GM12878 (cell line): Measurements from ENCODE around the gene AKAP9. TPM values are rescaled to one million over a fixed set of nuclear protein-coding genes. Genes with fewer than 3 reads are reported as not detected.

Source experiments
- ATAC-seq: fragments of 200-7000 bp; cut with Tn5 transposase; 3 replicates; pipeline ENCODE4 v1.9.1; 2020; ENCODE audit warnings: mild to moderate bottlenecking, moderate library complexity
- BruUV-seq: library from RNA; stranded (reverse); fragments of 400-500 nt; replicated peaks from 2 replicates; lab custom pipeline; 2021; lab: Mats Ljungman, UMichigan
- CTCF ChIA-PET: fragments of 300-600 bp; sonication (Branson Sonifier 250); formaldehyde crosslinking; extraction: SDS; loops from one replicate; lab custom pipeline; 2021; ENCODE audit warnings: inconsistent platforms; lab: Yijun Ruan, JAX
- POLR2A ChIA-PET: fragments of 350-600 bp; formaldehyde crosslinking; extraction: SDS; loops from one replicate; lab custom pipeline; 2021; ENCODE audit warnings: inconsistent platforms; lab: Charles Lee
- RAD21 ChIA-PET: fragments of 300-600 bp; sonication (Branson Sonifier 250); formaldehyde crosslinking; loops from one replicate; lab custom pipeline; 2023; ENCODE audit warnings: antibody characterized with exemption; ENCODE audit not compliant: unreplicated experiment; lab: Charles Lee
- SMC1A ChIA-PET: fragments of 300-600 bp; sonication (Branson Sonifier 250); formaldehyde crosslinking; loops from one replicate; lab custom pipeline; 2023; ENCODE audit not compliant: unreplicated experiment, uncharacterized antibody; lab: Charles Lee
- DNase-seq: peaks from one replicate; pipeline ENCODE4 v3.0.0-alpha.2; 2011; ENCODE audit warnings: low read depth, low spot score
- FAIRE-seq: peaks from 3 replicates; lab custom pipeline; 2011; peaks lifted over from hg19 to GRCh38; lab: Jason Lieb, UNC
- H2AFZ ChIP-seq: 2 replicates; pipeline ENCODE4 v1.6.0; 2011; ENCODE audit warnings: low read depth, low read length, control low read depth; ENCODE audit not compliant: control insufficient read depth
- H3K27ac ChIP-seq: 2 replicates; pipeline ENCODE4 v1.5.1; 2011; ENCODE audit warnings: control low read depth; ENCODE audit not compliant: control insufficient read depth, insufficient read depth
- H3K27me3 ChIP-seq, 2 experiments: replicated peaks in 1 of 2; 2 replicates each; pipeline versions ENCODE4 v1.6.0 to v1.6.1; 2011; ENCODE audit warnings: low read length in 1 of 2; ENCODE audit not compliant: control insufficient read depth in 2 of 2, insufficient read depth in 2 of 2
- H3K36me3 ChIP-seq, 2 experiments: 2 replicates each; pipeline ENCODE4 v1.5.1; 2011; ENCODE audit warnings: low read length in 1 of 2; ENCODE audit not compliant: control insufficient read depth in 2 of 2, insufficient read depth in 2 of 2
- H3K4me1 ChIP-seq: 2 replicates; pipeline ENCODE4 v1.6.1; 2011; ENCODE audit warnings: mild to moderate bottlenecking, low read length, moderate library complexity, mixed read lengths; ENCODE audit not compliant: control insufficient read depth, insufficient read depth
- H3K4me2 ChIP-seq: 2 replicates; pipeline ENCODE4 v1.6.0; 2011; ENCODE audit warnings: control low read depth; ENCODE audit not compliant: control insufficient read depth, insufficient read depth
- H3K4me3 ChIP-seq: fragments of 200-600 bp; sonication (generic); 2 replicates; pipeline ENCODE4 v1.5.1; 2016
- H3K79me2 ChIP-seq: 2 replicates; pipeline ENCODE4 v1.6.0; 2011; ENCODE audit warnings: low read length; ENCODE audit not compliant: control insufficient read depth, insufficient read depth
- H3K9ac ChIP-seq: 2 replicates; pipeline ENCODE4 v1.8.0; 2011; ENCODE audit warnings: low read length, control low read depth, mixed read lengths; ENCODE audit not compliant: control insufficient read depth, insufficient read depth
- H3K9me3 ChIP-seq: replicated peaks from 3 replicates; pipeline ENCODE4 v1.5.1; 2011; ENCODE audit warnings: mild to moderate bottlenecking, low read length; ENCODE audit not compliant: control insufficient read depth, insufficient read depth
- H4K20me1 ChIP-seq: 2 replicates; pipeline ENCODE4 v1.6.0; 2011; ENCODE audit not compliant: control insufficient read depth, insufficient read depth
- CEBPZ ChIP-seq: fragments of 150-350 bp; IDR thresholded peaks from 2 replicates; pipeline ENCODE4 v1.6.1; 2016; ENCODE audit warnings: low read depth, low read length
- CTCF ChIP-seq, 3 experiments: IDR thresholded peaks in 2 of 3; conservative IDR thresholded peaks in 1 of 3; 2 replicates each; pipeline ENCODE4 v1.5.1; 2011; ENCODE audit warnings: low read depth in 3 of 3, low read length in 3 of 3, mild to moderate bottlenecking in 3 of 3, control low read depth in 2 of 3, moderate library complexity in 2 of 3, inconsistent platforms in 1 of 3, mixed read lengths in 1 of 3; ENCODE audit not compliant: control insufficient read depth in 2 of 3, insufficient read depth in 1 of 3; ENCODE audit errors: extremely low read depth in 1 of 3
- KAT2A ChIP-seq: conservative IDR thresholded peaks from 2 replicates; pipeline ENCODE4 v1.6.1; 2011; ENCODE audit warnings: low read depth, low read length; ENCODE audit not compliant: control insufficient read depth
- KLF5 ChIP-seq: fragments of 450-650 bp; IDR thresholded peaks from 2 replicates; pipeline ENCODE4 v1.6.1; 2014; ENCODE audit warnings: mild to moderate bottlenecking; ENCODE audit not compliant: partially characterized antibody
- MTA3 ChIP-seq: IDR thresholded peaks from 2 replicates; pipeline ENCODE4 v1.6.1; 2012; ENCODE audit warnings: low read length, inconsistent platforms, borderline replicate concordance
- NFYB ChIP-seq: IDR thresholded peaks from 2 replicates; pipeline ENCODE4 v1.6.1; 2011; ENCODE audit warnings: low read depth, mild to moderate bottlenecking, low read length, improper control_type of control experiment, moderate library complexity; ENCODE audit not compliant: insufficient read depth
- NR2C1 ChIP-seq: fragments of 450-650 bp; IDR thresholded peaks from 2 replicates; pipeline ENCODE4 v1.6.1; 2017; ENCODE audit warnings: antibody characterized with exemption, mild to moderate bottlenecking, moderate library complexity
- NR2C2 ChIP-seq: IDR thresholded peaks from 2 replicates; pipeline ENCODE4 v1.6.1; 2011; ENCODE audit warnings: borderline replicate concordance, low read depth; ENCODE audit not compliant: control insufficient read depth, insufficient read length
- PRDM15 ChIP-seq: fragments of 450-650 bp; formaldehyde crosslinking; IDR thresholded peaks from 2 replicates; pipeline ENCODE4 v1.4.0; 2020; ENCODE audit warnings: mild to moderate bottlenecking, moderate library complexity
- SMAD5 ChIP-seq: IDR thresholded peaks from 2 replicates; pipeline ENCODE4 v1.6.1; 2016; ENCODE audit warnings: antibody characterized with exemption, low read depth
- ZBTB4 ChIP-seq: fragments of 450-650 bp; formaldehyde crosslinking; IDR thresholded peaks from 2 replicates; pipeline ENCODE4 v1.4.0; 2022; ENCODE audit warnings: mild to moderate bottlenecking, moderate library complexity
- in situ Hi-C: fragments of 300-500 bp; cut with MboI; formaldehyde crosslinking; loops from 9 replicates; pipeline ENCODE4 v1.14.3; 2018; ENCODE audit warnings: mixed read lengths
- intact Hi-C: fragments of 100-400 bp; cut with micrococcal nuclease; formaldehyde crosslinking; loops from one replicate; pipeline ENCODE4 v1.14.2; 2022; ENCODE audit not compliant: unreplicated experiment
- polyA plus RNA-seq, 11 experiments: library from polyadenylated mRNA; depleted of rRNA in 4 of 11; unstranded in 6 of 11; stranded (reverse) in 5 of 11; fragments of >200 nt; fragmentation: Nextera tagmentation in 4 of 11; fragmentation: Illumina TruSeq in 1 of 11; extraction: Ambion mirVana in 4 of 11; extraction: Trizol in 1 of 11; gene quantifications; 1 replicate in 1 of 11; 2 replicates in 10 of 11; pipeline versions ENCODE4 v1.2.1 to v1.2.3, GENCODE V29; 2011 to 2016; ENCODE audit warnings: inconsistent platforms in 2 of 11, missing spikeins in 2 of 11, low read depth in 1 of 11
- total RNA-seq, 4 experiments: library from RNA; depleted of rRNA in 3 of 4; stranded (reverse); fragments of >200 nt in 3 of 4; fragmentation: Illumina TruSeq in 1 of 4; extraction: Trizol in 1 of 4; gene quantifications; 2 replicates each; pipeline versions ENCODE4 v1.2.1 to v1.2.3, GENCODE V29; 2013 to 2021

AKAP9 gene
- total and polyA plus RNA-seq, 10 of the 15 experiments (the other 5 are each of a cell fraction or from before 2014, with no cell fraction given), result 21.1 to 62.8 (median 31.6) TPM

GRCh38 chr7:92020636-92021035, 80.0 kb downstream of the AKAP9 start:
- intact Hi-C loops (no loop called here), in situ Hi-C loops (no loop called here)
- DNase-seq, result no peak
- no peaks in the 10 kb centered on the region for H4K20me1 ChIP-seq
- no peaks in the 10 kb centered on the region for H3K4me1 ChIP-seq
- SMC1A ChIA-PET, result no interaction called here
- CTCF ChIA-PET, result no interaction called here
- no peak overlapping the region for H2AFZ ChIP-seq
- H3K9me3 ChIP-seq, result no peaks in the 10 kb centered on the region
- H3K27ac ChIP-seq, result no peak overlapping the region
- RAD21 ChIA-PET, result no interaction called here
- H3K4me3 ChIP-seq, result no peak overlapping the region
- no peak for FAIRE-seq
- no peaks in the 10 kb centered on the region for H3K79me2 ChIP-seq
- H3K36me3 ChIP-seq, result peaks cover 0 to 11% of the 10 kb centered on the region in 2 experiments; a peak in 2 of 4 replicates
- H3K4me2 ChIP-seq, result no peak overlapping the region
- H3K9ac ChIP-seq, result no peak overlapping the region
- no peak for ATAC-seq
- no TSS peak for BruUV-seq
- H3K27me3 ChIP-seq, result no peaks in the 10 kb centered on the region
- POLR2A ChIA-PET, result interaction anchor here (1.0 kb wide), 1 partner anchor 10 kb away, joined by 3 read pairs; no protein-coding TSS in a partner anchor
- TF ChIP-seq NR2C1 (no peak), KLF5 (no peak), MTA3 (no peak), NR2C2 (no peak), PRDM15 (CRISPR knock-in tag) (no peak), ZBTB4 (no peak), CEBPZ (no peak), SMAD5 (no peak), CTCF (IDR thresholded peaks at IDR 0.05 in 2 of 3, conservative IDR thresholded peaks at IDR 0.05 in 1 of 3; ENCODE audit: control insufficient read depth in 2 of 3, extremely low read depth in 1 of 3, insufficient read depth in 1 of 3, low read depth in 3 of 3, low read length in 3 of 3) (no peak), NFYB (no peak), KAT2A (no peak)
